A549 (cell line): Measurements from ENCODE around the gene DERA.

Experiments
- EP300 ChIP-seq, 2 experiments: fragments of >200 bp; sonication (Bioruptor Twin); formaldehyde crosslinking; IDR thresholded peaks; 2 replicates in 1 of 2; 3 replicates in 1 of 2; pipeline ENCODE4 v1.6.1; 2016 to 2017
- JUNB ChIP-seq: fragments of >200 bp; sonication (Bioruptor Twin); formaldehyde crosslinking; IDR thresholded peaks from 2 replicates; pipeline ENCODE4 v1.6.1; 2016
- PHF8 ChIP-seq: fragments of 200-600 bp; sonication (generic); IDR thresholded peaks from 2 replicates; pipeline ENCODE4 v1.6.1; 2016; ENCODE audit warnings: low read depth, mild to moderate bottlenecking, antibody characterized with exemption, moderate library complexity, borderline replicate concordance
- POLR2A ChIP-seq: IDR thresholded peaks from 2 replicates; pipeline ENCODE4 v1.6.1; 2012; ENCODE audit warnings: mild to moderate bottlenecking, low read length
- RAD21 ChIP-seq, 2 experiments: fragments of >200 bp in 1 of 2; sonication (Bioruptor Twin) in 1 of 2; formaldehyde crosslinking in 1 of 2; IDR thresholded peaks in 1 of 2; conservative IDR thresholded peaks in 1 of 2; 2 replicates in 1 of 2; 3 replicates in 1 of 2; pipeline ENCODE4 v1.6.1; 2012 to 2018; ENCODE audit warnings: inconsistent platforms in 1 of 2
- TF ChIP-seq, protein P1 (sequence below): fragments of 250-450 bp; sonication (Bioruptor Pico); IDR thresholded peaks from 2 replicates; pipeline ENCODE4 v1.5.0; 2021; ENCODE audit warnings: mild to moderate bottlenecking, moderate library complexity, borderline replicate concordance
- TF ChIP-seq, protein P2 (sequence below): fragments of 200-600 bp; sonication (generic); IDR thresholded peaks from 2 replicates; pipeline ENCODE4 v1.6.1; 2016; ENCODE audit warnings: antibody characterized with exemption, mild to moderate bottlenecking, moderate library complexity
- TF ChIP-seq, protein P3 (sequence below): IDR thresholded peaks from 2 replicates; pipeline ENCODE4 v1.6.1; 2012
- TF ChIP-seq, protein P4 (sequence below): fragments of 150-350 bp; IDR thresholded peaks from 2 replicates; pipeline ENCODE4 v1.6.1; 2014; ENCODE audit warnings: low read depth, mild to moderate bottlenecking, low read length
- TF ChIP-seq, protein P5 (sequence below): fragments of 250-450 bp; sonication (Bioruptor Pico); IDR thresholded peaks from 2 replicates; pipeline ENCODE4 v1.5.0; 2020; ENCODE audit warnings: low read depth, mild to moderate bottlenecking, moderate library complexity

DNA sequence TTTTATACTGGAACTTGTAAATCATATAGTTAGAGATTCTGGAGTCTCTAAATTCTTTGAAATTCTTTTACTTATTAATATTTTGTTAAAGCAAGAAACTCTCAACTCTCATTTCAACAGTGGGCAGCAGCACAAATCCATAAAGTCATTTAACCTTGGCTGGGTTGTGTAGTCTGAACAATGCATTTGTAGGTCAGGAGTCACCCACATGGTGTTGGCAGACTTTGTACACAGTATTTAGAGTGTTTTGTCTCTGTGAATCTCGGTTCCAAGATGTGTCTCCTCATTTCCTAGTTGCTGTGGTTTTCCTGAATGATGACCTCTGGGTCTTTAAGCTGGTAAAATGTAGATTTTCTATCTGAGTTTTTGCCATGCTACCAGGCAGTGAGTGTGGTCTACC is 49.7 kb upstream of the DERA start:
- TF ChIP-seq, protein P1, sequence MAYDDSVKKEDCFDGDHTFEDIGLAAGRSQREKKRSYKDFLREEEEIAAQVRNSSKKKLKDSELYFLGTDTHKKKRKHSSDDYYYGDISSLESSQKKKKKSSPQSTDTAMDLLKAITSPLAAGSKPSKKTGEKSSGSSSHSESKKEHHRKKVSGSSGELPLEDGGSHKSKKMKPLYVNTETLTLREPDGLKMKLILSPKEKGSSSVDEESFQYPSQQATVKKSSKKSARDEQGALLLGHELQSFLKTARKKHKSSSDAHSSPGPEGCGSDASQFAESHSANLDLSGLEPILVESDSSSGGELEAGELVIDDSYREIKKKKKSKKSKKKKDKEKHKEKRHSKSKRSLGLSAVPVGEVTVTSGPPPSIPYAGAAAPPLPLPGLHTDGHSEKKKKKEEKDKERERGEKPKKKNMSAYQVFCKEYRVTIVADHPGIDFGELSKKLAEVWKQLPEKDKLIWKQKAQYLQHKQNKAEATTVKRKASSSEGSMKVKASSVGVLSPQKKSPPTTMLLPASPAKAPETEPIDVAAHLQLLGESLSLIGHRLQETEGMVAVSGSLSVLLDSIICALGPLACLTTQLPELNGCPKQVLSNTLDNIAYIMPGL (CRISPR knock-in tag) = no peak
- TF ChIP-seq, protein P2, sequence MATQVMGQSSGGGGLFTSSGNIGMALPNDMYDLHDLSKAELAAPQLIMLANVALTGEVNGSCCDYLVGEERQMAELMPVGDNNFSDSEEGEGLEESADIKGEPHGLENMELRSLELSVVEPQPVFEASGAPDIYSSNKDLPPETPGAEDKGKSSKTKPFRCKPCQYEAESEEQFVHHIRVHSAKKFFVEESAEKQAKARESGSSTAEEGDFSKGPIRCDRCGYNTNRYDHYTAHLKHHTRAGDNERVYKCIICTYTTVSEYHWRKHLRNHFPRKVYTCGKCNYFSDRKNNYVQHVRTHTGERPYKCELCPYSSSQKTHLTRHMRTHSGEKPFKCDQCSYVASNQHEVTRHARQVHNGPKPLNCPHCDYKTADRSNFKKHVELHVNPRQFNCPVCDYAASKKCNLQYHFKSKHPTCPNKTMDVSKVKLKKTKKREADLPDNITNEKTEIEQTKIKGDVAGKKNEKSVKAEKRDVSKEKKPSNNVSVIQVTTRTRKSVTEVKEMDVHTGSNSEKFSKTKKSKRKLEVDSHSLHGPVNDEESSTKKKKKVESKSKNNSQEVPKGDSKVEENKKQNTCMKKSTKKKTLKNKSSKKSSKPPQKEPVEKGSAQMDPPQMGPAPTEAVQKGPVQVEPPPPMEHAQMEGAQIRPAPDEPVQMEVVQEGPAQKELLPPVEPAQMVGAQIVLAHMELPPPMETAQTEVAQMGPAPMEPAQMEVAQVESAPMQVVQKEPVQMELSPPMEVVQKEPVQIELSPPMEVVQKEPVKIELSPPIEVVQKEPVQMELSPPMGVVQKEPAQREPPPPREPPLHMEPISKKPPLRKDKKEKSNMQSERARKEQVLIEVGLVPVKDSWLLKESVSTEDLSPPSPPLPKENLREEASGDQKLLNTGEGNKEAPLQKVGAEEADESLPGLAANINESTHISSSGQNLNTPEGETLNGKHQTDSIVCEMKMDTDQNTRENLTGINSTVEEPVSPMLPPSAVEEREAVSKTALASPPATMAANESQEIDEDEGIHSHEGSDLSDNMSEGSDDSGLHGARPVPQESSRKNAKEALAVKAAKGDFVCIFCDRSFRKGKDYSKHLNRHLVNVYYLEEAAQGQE = no peak
- TF ChIP-seq EP300 (IDR thresholded peaks at IDR 0.05) = no peak
- TF ChIP-seq, protein P3, sequence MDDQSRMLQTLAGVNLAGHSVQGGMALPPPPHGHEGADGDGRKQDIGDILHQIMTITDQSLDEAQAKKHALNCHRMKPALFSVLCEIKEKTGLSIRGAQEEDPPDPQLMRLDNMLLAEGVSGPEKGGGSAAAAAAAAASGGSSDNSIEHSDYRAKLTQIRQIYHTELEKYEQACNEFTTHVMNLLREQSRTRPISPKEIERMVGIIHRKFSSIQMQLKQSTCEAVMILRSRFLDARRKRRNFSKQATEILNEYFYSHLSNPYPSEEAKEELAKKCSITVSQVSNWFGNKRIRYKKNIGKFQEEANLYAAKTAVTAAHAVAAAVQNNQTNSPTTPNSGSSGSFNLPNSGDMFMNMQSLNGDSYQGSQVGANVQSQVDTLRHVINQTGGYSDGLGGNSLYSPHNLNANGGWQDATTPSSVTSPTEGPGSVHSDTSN = no peak
- TF ChIP-seq PHF8 = no peak
- TF ChIP-seq, protein P4, sequence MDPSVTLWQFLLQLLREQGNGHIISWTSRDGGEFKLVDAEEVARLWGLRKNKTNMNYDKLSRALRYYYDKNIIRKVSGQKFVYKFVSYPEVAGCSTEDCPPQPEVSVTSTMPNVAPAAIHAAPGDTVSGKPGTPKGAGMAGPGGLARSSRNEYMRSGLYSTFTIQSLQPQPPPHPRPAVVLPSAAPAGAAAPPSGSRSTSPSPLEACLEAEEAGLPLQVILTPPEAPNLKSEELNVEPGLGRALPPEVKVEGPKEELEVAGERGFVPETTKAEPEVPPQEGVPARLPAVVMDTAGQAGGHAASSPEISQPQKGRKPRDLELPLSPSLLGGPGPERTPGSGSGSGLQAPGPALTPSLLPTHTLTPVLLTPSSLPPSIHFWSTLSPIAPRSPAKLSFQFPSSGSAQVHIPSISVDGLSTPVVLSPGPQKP = no peak
- TF ChIP-seq, protein P5, sequence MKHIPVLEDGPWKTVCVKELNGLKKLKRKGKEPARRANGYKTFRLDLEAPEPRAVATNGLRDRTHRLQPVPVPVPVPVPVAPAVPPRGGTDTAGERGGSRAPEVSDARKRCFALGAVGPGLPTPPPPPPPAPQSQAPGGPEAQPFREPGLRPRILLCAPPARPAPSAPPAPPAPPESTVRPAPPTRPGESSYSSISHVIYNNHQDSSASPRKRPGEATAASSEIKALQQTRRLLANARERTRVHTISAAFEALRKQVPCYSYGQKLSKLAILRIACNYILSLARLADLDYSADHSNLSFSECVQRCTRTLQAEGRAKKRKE (CRISPR knock-in tag) = no peak
- no peak for TF ChIP-seq JUNB
- TF ChIP-seq RAD21 (conservative IDR thresholded peaks at IDR 0.05 in 1 of 2, IDR thresholded peaks at IDR 0.05 in 1 of 2) = no peak
- TF ChIP-seq POLR2A = no peak
